Karpas-422 (cell line): ENCODE data around the gene NPC2. TPM values are rescaled to one million over a fixed set of nuclear protein-coding genes. Genes with fewer than 3 reads are reported as not detected.

Experiments
- DNase-seq: peaks from one replicate; pipeline ENCODE4 v3.0.0-alpha.2; 2015
- H2AFZ ChIP-seq: fragments of 200-600 bp; sonication (generic); 2 replicates; pipeline ENCODE4 v1.6.1; 2014; ENCODE audit warnings: antibody characterized with exemption, low read length, mixed read lengths
- H3K27ac ChIP-seq: fragments of 200-600 bp; sonication (generic); 2 replicates; pipeline ENCODE4 v1.5.1; 2014; ENCODE audit warnings: mild to moderate bottlenecking, low read length, moderate library complexity
- H3K27me3 ChIP-seq: fragments of 200-600 bp; sonication (generic); 2 replicates; pipeline ENCODE4 v1.6.1; 2014; ENCODE audit warnings: low read length, mixed read lengths
- H3K36me3 ChIP-seq: fragments of 200-600 bp; sonication (generic); 2 replicates; pipeline ENCODE4 v1.6.1; 2014; ENCODE audit warnings: low read length, mixed read lengths; ENCODE audit not compliant: insufficient read depth
- H3K4me1 ChIP-seq: fragments of 200-600 bp; sonication (generic); 2 replicates; pipeline ENCODE4 v1.6.1; 2014; ENCODE audit warnings: mild to moderate bottlenecking, low read length, mixed read lengths
- H3K4me2 ChIP-seq: fragments of 200-600 bp; sonication (generic); 2 replicates; pipeline ENCODE4 v1.6.1; 2014; ENCODE audit warnings: low read length, low read depth, mild to moderate bottlenecking; ENCODE audit not compliant: poor library complexity, severe bottlenecking
- H3K4me3 ChIP-seq: fragments of 200-600 bp; sonication (generic); 2 replicates; pipeline ENCODE4 v1.5.1; 2014; ENCODE audit warnings: mild to moderate bottlenecking, antibody characterized with exemption, low read length, mixed read lengths
- H3K79me2 ChIP-seq: fragments of 200-600 bp; sonication (generic); 2 replicates; pipeline ENCODE4 v1.6.1; 2014; ENCODE audit warnings: mild to moderate bottlenecking, low read length, mixed read lengths
- H3K9ac ChIP-seq: fragments of 200-600 bp; sonication (generic); 2 replicates; pipeline ENCODE4 v1.6.0; 2014; ENCODE audit warnings: low read length
- H3K9me2 ChIP-seq: fragments of 200-600 bp; sonication (generic), shearing (Covaris generic); replicated peaks from 2 replicates; pipeline ENCODE4 v1.6.0; 2014; ENCODE audit warnings: mild to moderate bottlenecking, low read length, moderate library complexity; ENCODE audit not compliant: insufficient read depth
- H3K9me3 ChIP-seq: fragments of 300-700, 200-600 bp; sonication (generic); 2 replicates; pipeline ENCODE4 v1.6.1; 2014; ENCODE audit warnings: low read length, mixed read lengths
- H4K20me1 ChIP-seq: fragments of 200-600 bp; sonication (generic); 2 replicates; pipeline ENCODE4 v1.6.1; 2014; ENCODE audit warnings: mild to moderate bottlenecking, antibody characterized with exemption, low read length, low read depth; ENCODE audit not compliant: insufficient read depth
- total RNA-seq: library from RNA; depleted of rRNA; stranded (reverse); fragments of >200 nt; shearing (Covaris generic); gene quantifications from 2 replicates; pipeline ENCODE4 v1.2.3, GENCODE V29; 2014; ENCODE audit warnings: low replicate concordance

The NPC2 gene
- total RNA-seq, 1 experiment from 2014 or later: 113 TPM

DNA sequence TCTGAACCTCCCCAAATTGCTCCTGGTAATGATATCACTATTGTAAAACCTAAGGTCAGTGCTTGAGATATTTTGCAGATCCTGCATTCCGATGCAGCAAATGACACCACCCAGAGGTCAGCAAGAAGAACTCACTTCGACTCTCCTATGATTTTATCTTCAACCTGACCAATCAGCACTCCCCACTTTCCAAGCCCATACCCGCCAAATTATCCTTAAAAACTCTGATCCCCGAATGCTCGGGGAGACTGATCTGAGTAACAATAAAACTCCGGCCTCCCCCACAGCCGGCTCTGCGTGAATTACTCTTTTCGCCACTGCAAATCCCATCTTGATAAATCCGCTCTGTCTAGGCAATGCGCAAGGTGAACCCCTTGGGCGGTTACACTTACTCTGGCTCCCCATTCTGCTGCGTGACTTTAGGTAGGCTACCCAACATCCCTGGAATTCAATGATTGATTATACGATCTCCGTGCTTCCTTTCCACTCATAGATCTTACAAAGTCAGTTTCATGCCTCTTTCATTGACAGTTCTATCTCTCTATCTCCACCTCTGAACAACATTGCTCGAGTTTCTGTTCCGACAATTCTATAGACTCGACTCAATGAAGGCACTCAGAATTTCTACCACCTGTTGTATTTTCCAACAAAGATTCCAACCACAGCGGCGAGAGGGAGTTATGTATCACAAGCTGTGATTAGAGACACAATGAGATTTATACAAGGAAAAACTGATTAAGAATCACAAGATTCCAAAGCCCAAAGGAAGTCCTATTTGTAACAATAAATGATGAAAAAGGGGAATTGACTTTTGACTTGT, 939 bp downstream of the NPC2 start:
- Histone ChIP-seq H3K27ac (no peak overlapping the region), H3K79me2 (peaks cover 8% of the 10 kb centered on the region; the same call in 1 of the 2 replicates), H3K9me2 (no peaks in the 10 kb centered on the region), H4K20me1 (peaks cover 4% of the 10 kb centered on the region; the same call in 1 of the 2 replicates), H3K27me3 (no peaks in the 10 kb centered on the region), H3K9ac (peak overlapping the region; percentile 80), H3K4me3 (peak overlapping the region; percentile 91), H3K36me3 (peaks cover 11% of the 10 kb centered on the region; the same call in 1 of the 2 replicates), H3K4me1 (peaks cover 32% of the 10 kb centered on the region), H3K4me2 (peak overlapping the region; percentile 100), H3K9me3 (no peaks in the 10 kb centered on the region), H2AFZ (peak overlapping the region; percentile 100; the same call in 1 of the 2 replicates)
- DNase-seq: peak; percentile 81

GRCh38 chr14:74490486-74490885, 2.6 kb downstream of the NPC2 start:
- no peak overlapping the region for H2AFZ ChIP-seq
- no peak overlapping the region for H3K9ac ChIP-seq
- no peak overlapping the region for H3K27ac ChIP-seq
- peaks cover 4% of the 10 kb centered on the region; the same call in 1 of the 2 replicates for H3K36me3 ChIP-seq
- H3K4me3 ChIP-seq: no peak overlapping the region
- no peaks in the 10 kb centered on the region for H3K9me2 ChIP-seq
- H3K4me2 ChIP-seq: no peak overlapping the region
- H3K4me1 ChIP-seq: peaks cover 32% of the 10 kb centered on the region
- H3K79me2 ChIP-seq: peaks cover 8% of the 10 kb centered on the region; the same call in 1 of the 2 replicates
- peaks cover 4% of the 10 kb centered on the region; the same call in 1 of the 2 replicates for H4K20me1 ChIP-seq
- no peaks in the 10 kb centered on the region for H3K9me3 ChIP-seq
- no peak for DNase-seq
- no peaks in the 10 kb centered on the region for H3K27me3 ChIP-seq

GRCh38 chr14:74488786-74489397, 4.2 kb downstream of the NPC2 start:
- no peak overlapping the region for H3K4me2 ChIP-seq
- no peak overlapping the region for H3K27ac ChIP-seq
- H3K9ac ChIP-seq: no peak overlapping the region
- no peaks in the 10 kb centered on the region for H3K36me3 ChIP-seq
- no peaks in the 10 kb centered on the region for H3K9me3 ChIP-seq
- peaks cover 1% of the 10 kb centered on the region; the same call in 1 of the 2 replicates for H3K79me2 ChIP-seq
- no peak overlapping the region for H2AFZ ChIP-seq
- no peaks in the 10 kb centered on the region for H3K27me3 ChIP-seq
- peak; percentile 51 for DNase-seq
- H3K9me2 ChIP-seq: no peaks in the 10 kb centered on the region
- peaks cover 19% of the 10 kb centered on the region for H3K4me1 ChIP-seq
- H4K20me1 ChIP-seq: peaks cover 4% of the 10 kb centered on the region; the same call in 1 of the 2 replicates
- no peak overlapping the region for H3K4me3 ChIP-seq

DNA sequence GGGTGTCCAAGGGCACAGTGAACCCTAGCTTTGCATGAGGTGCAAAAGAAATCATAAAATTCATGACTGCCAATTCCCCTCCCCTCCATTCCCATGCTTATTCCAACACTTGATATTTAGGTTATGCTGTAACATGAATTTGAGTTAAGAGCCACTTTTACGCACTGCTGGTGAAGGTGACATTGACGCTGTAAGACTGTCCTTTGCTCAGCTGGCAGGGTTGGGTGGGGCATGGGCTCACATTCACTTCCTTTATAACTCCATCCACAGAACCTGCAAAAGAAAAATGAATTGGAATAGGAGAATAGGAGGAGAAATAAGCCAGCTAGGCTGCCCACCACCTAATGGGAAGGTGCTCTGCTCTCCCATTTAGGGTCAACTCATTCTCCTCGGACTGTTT, 6.9 kb downstream of the NPC2 start:
- Histone ChIP-seq H3K79me2 (no peaks in the 10 kb centered on the region), H4K20me1 (no peaks in the 10 kb centered on the region; the same call in 1 of the 2 replicates), H3K9ac (no peak overlapping the region), H3K9me2 (no peaks in the 10 kb centered on the region), H3K9me3 (no peaks in the 10 kb centered on the region), H3K4me3 (no peak overlapping the region), H3K27me3 (no peaks in the 10 kb centered on the region), H3K27ac (no peak overlapping the region), H2AFZ (no peak overlapping the region), H3K4me1 (peaks cover 4% of the 10 kb centered on the region), H3K4me2 (no peak overlapping the region), H3K36me3 (no peaks in the 10 kb centered on the region)
- DNase-seq: no peak

GRCh38 chr14:74483321-74483720, 9.8 kb downstream of the NPC2 start:
- DNase-seq: no peak
- H3K4me1 ChIP-seq: no peaks in the 10 kb centered on the region

DNA sequence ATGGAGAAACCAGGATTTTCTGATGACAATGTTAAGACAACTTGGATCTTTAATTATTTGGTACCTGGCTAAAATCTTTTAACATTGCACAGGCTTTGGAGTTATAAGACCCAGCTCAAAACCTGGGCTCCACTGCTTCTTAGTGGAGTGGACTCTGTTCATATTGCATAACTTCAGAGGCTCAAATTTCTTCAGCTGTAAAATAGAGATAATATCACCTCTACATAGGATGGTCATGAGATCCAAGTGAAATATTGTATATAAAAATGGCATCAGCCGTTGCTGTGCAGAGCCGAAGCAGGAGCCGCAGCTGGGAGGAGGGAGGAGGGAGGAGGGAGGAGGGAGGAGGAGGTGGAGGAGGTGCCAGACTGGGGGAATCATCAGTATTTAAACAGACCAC, 10.5 kb downstream of the NPC2 start:
- Histone ChIP-seq H3K4me2 (no peak overlapping the region), H3K4me3 (no peak overlapping the region), H3K79me2 (no peaks in the 10 kb centered on the region), H2AFZ (no peak overlapping the region), H3K27ac (no peak overlapping the region), H4K20me1 (no peaks in the 10 kb centered on the region), H3K36me3 (no peaks in the 10 kb centered on the region), H3K27me3 (no peaks in the 10 kb centered on the region), H3K9ac (no peak overlapping the region), H3K9me2 (no peaks in the 10 kb centered on the region), H3K4me1 (no peaks in the 10 kb centered on the region), H3K9me3 (no peaks in the 10 kb centered on the region)
- no peak for DNase-seq

More at GRCh38 chr14:74483321-74483720, 9.8 kb downstream of the NPC2 start:
- Histone ChIP-seq H3K9ac (no peak overlapping the region), H3K27me3 (no peaks in the 10 kb centered on the region), H3K9me3 (no peaks in the 10 kb centered on the region), H3K4me3 (no peak overlapping the region), H3K4me2 (no peak overlapping the region), H3K79me2 (no peaks in the 10 kb centered on the region), H4K20me1 (no peaks in the 10 kb centered on the region), H3K27ac (no peak overlapping the region), H3K36me3 (no peaks in the 10 kb centered on the region), H2AFZ (no peak overlapping the region), H3K9me2 (no peaks in the 10 kb centered on the region)

DNA sequence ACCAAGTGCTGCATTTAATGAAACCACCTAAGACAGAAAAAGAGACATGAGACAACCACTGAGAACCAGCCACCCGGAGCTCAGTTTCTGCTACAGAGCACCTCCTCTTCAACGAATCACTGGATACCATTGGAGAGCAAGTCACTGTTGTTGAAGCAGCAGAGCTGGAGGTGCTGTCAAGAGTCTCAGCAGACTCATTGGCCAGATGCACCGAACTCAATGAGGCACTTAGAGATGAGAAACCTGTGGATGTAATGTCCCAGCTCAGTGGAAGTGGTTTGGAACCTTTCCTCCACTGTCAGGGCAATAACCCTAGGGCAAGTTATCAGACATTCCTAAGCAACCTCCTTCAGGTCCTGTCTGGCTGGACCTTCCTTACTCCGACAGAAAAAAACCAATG, 13.1 kb downstream of the NPC2 start:
- Histone ChIP-seq H3K9ac (no peak overlapping the region), H4K20me1 (no peaks in the 10 kb centered on the region), H3K36me3 (no peaks in the 10 kb centered on the region), H3K27me3 (no peaks in the 10 kb centered on the region), H3K9me3 (no peaks in the 10 kb centered on the region), H3K9me2 (no peaks in the 10 kb centered on the region), H3K4me1 (no peaks in the 10 kb centered on the region), H3K4me3 (no peak overlapping the region), H3K79me2 (no peaks in the 10 kb centered on the region), H3K4me2 (no peak overlapping the region), H3K27ac (no peak overlapping the region), H2AFZ (no peak overlapping the region)
- no peak for DNase-seq

- Histone ChIP-seq H3K9me2 (no peaks in the 10 kb centered on the region), H3K4me1 (no peaks in the 10 kb centered on the region), H3K9ac (no peak overlapping the region), H3K9me3 (no peaks in the 10 kb centered on the region), H2AFZ (no peak overlapping the region), H3K4me2 (no peak overlapping the region), H3K36me3 (no peaks in the 10 kb centered on the region), H4K20me1 (no peaks in the 10 kb centered on the region), H3K27ac (no peak overlapping the region), H3K79me2 (no peaks in the 10 kb centered on the region), H3K27me3 (no peaks in the 10 kb centered on the region), H3K4me3 (no peak overlapping the region)
- no peak for DNase-seq
Measured at GRCh38 chr14:74478996-74479635, 14.0 kb downstream of the NPC2 start.
